Mononuclear cell (primary cell): ENCODE data around the gene RFWD3. TPM values are rescaled to one million over a fixed set of nuclear protein-coding genes. Genes with fewer than 3 reads are reported as not detected.
"Not testable (repeated sequence)": the region's sequence is repeated elsewhere in the genome, so short reads cannot be mapped to it uniquely, and the experiment has no call there.

Source experiments
- H3K27me3 ChIP-seq: 2 replicates; pipeline ENCODE4 v1.6.0; 2011; ENCODE audit warnings: low read length, control low read depth; ENCODE audit not compliant: insufficient read depth
- H3K4me1 ChIP-seq: 2 replicates; pipeline ENCODE4 v1.5.1; 2011; ENCODE audit warnings: mild to moderate bottlenecking, low read length, control low read depth; ENCODE audit not compliant: insufficient read depth
- H3K4me3 ChIP-seq: 2 replicates; pipeline ENCODE4 v1.5.1; 2011; ENCODE audit warnings: mild to moderate bottlenecking, low read length, moderate library complexity
- H3K9me3 ChIP-seq: 2 replicates; pipeline ENCODE4 v1.5.1; 2011; ENCODE audit warnings: low read depth, mild to moderate bottlenecking, control low read depth, low read length
- total RNA-seq: library from RNA; depleted of rRNA; stranded (reverse); fragments of >200 nt; gene quantifications from one replicate; pipeline ENCODE4 v1.2.3, GENCODE V29; 2012

Gene RFWD3
- total RNA-seq, 1 donor: 24.9 TPM

DNA sequence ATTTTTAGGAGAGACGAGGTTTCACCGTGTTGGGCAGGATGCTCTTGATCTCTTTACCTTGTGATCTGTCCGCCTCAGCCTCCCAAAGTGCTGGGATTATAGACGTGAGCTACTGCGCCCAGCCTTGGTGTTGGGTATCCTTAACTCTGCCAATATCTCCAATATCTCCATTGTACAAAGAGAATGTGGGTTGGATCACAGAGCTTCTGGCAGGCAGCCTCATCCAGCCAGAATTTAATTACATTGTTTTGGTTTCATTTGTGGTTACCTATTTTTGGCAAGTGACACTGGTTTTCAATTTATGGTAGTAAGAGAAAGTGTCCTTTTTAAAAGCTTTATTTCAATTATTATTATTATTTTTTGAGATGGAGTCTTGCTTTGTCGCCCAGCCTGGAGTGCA lies 14.0 kb upstream of the RFWD3 start:
- H3K4me1 ChIP-seq: no peaks in the 10 kb centered on the region
- H3K27me3 ChIP-seq: no peaks in the 10 kb centered on the region
- H3K9me3 ChIP-seq: no peaks in the 10 kb centered on the region
- H3K4me3 ChIP-seq: no peak overlapping the region

DNA sequence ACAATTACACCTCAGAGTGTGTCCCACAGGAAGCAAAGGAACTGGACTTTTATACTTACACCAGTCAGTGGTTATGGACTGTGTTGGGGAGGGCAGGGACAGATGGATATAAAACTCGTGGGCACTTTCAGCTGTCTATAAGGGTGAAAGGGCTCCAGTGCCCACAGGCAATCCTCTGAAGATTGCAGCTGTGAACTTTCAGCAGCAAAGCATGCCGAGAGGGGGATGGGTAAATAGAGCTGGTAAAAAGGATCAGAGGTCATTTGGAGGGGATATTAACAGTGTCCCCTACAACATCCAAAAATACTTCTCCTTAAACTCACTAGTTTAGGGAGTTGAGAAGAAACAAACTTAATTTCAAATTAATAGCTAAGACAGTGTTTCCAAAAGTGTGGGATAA lies 13.3 kb upstream of the RFWD3 start:
- no peaks in the 10 kb centered on the region for H3K9me3 ChIP-seq
- H3K4me1 ChIP-seq: no peaks in the 10 kb centered on the region
- no peak overlapping the region for H3K4me3 ChIP-seq
- no peaks in the 10 kb centered on the region for H3K27me3 ChIP-seq

DNA sequence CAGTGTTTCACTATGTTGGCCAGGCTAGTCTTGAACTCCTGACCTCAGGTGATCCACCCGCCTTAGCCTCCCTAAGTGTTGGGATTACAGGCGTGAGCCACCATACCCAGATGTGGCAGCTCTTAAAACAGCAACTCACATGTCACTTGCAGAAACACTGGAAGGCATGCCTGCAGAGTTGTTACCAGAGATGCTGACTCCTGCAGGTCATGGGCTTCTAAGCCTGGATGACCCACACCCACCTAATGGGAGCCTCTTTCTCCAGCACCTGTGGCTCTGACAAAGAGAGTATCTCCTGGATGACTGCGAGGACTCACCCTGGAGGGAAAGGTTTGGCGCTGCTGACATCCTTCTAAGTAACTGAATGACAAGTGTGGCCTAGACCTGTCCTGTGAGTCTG lies 11.2 kb upstream of the RFWD3 start:
- no peak overlapping the region for H3K4me3 ChIP-seq
- H3K9me3 ChIP-seq: no peaks in the 10 kb centered on the region
- H3K27me3 ChIP-seq: no peaks in the 10 kb centered on the region
- H3K4me1 ChIP-seq: no peaks in the 10 kb centered on the region

DNA sequence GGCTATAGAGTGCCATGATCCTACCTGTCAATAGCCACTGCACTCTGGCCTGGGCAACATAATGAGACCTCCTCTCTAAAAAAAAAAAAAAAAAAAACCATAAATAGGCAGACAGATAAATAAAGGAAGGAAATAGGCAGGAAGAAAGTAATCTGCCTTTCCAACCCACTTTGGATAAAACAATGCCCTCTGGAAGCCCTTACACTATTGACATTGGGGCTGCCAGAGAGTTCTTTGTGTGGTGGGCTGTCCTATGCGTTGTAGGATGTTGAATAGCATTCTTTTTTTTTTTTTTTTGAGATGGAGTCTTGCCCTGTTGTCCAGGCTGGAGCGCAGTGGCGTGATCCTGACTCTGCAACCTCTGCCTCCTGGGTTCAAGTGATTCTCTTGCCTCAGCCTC lies 7.2 kb upstream of the RFWD3 start:
- Histone ChIP-seq H3K4me3 (no peak overlapping the region), H3K4me1 (no peaks in the 10 kb centered on the region), H3K9me3 (no peaks in the 10 kb centered on the region), H3K27me3 (no peaks in the 10 kb centered on the region)

DNA sequence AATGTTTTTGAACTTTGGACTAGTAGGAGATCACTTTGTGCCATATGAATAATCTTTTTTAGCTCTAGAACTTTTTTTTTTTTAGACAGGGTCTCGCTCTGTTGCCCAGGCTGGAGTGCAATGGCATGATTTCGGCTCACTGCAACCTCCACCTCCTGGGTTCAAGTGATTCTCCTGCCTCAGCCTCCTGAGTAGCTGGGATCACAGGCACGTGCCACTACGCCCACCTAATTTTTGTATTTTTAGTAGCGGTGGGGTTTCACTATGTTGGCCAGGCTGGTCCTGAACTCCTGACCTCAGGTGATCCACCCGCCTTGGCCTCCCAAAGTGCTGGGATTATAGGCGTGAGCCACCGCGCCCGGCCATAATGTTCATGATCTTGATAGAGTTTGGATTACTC lies 2.2 kb upstream of the RFWD3 start:
- H3K4me1 ChIP-seq: peaks cover 27% of the 10 kb centered on the region
- H3K9me3 ChIP-seq, H3K27me3 ChIP-seq, H3K4me3 ChIP-seq: not testable (repeated sequence)

DNA sequence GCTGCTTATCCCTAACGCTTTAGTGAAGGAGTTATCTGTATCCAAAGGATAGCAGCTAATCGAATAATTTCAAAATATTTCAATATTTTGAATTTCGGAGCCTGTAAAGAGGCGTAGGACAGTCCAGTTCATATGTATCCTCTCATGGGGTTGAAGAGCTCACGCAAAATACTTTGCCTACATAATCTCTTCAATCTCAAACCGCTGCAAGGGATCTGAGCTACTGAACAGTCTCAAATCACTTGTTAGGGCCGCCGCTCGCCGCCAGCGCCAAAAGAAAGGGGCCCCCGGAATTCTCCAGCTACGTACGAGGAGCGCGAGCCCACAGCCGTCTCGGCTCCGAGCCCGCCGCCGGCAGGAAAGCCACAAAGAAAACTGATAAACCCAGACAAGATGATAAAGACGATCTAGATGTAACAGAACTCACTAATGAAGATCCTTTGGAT lies 601 bp upstream of the RFWD3 start:
- H3K4me1 ChIP-seq: peaks cover 35% of the 10 kb centered on the region
- H3K9me3 ChIP-seq: no peaks in the 10 kb centered on the region
- H3K4me3 ChIP-seq: peak overlapping the region; percentile 97
- no peaks in the 10 kb centered on the region for H3K27me3 ChIP-seq

DNA sequence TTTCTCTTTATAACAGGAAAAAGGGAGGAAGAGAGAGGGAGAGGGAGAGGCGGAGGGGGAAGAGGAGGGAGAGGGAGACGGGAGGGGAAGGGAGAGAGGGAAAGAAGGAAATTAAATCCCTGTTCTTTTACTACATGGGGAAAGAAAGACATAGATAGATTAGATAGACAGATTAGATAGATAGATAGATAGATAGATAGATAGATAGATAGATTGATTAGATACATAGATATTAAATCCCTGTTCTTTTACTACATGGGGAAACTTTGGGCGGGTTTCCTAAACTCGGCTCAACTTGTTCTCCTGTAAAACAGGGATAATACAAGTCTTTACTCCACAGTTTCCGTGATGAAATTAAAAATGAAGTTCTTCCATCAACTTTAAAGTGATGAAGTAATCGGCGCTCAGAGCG lies 661 bp downstream of the RFWD3 start:
- H3K4me3 ChIP-seq: peak overlapping the region; percentile 97
- no peaks in the 10 kb centered on the region for H3K9me3 ChIP-seq
- H3K4me1 ChIP-seq: peaks cover 35% of the 10 kb centered on the region
- no peaks in the 10 kb centered on the region for H3K27me3 ChIP-seq

DNA sequence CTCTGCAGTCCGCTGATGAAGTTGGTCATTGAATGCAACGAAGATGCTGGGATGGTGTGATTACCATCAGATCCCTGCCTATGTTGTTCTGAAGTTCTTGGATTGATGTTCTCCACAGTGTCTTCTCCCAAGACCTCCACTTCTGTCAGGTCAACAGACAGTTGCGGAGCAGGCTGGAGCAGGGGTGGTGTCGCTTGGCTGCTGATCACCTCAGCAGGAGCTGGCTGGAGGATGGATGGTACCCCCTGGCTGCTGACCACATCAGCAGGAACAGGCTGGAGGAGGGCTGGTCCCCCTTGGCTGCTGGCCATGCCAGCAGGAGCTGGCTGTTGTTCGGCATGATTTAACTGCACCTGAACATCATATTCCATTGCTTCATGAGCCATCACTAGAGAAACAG lies 5.6 kb downstream of the RFWD3 start:
- Histone ChIP-seq H3K4me1 (peaks cover 59% of the 10 kb centered on the region), H3K4me3 (no peak overlapping the region), H3K27me3 (no peaks in the 10 kb centered on the region), H3K9me3 (no peaks in the 10 kb centered on the region)

DNA sequence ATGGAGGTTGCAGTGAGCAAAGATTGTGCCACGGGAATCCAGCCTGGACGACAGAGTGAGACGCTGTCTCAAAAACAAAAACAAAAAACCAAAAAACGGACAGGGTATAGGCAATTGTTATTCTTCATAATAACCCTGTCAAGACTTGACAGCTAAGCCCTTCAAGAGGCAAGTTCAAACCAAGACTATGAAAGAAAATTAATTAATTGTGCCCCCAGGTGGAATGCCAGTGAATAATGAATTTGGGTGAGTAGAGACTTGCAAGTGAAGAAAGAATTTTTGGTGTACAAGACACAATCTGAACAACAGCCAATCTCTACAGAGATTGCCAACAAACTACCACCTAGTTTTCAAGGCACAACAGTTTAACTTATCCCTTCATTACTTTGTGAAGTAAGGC lies 6.3 kb downstream of the RFWD3 start:
- Histone ChIP-seq H3K4me3 (no peak overlapping the region), H3K9me3 (no peaks in the 10 kb centered on the region), H3K27me3 (no peaks in the 10 kb centered on the region), H3K4me1 (peaks cover 53% of the 10 kb centered on the region)

DNA sequence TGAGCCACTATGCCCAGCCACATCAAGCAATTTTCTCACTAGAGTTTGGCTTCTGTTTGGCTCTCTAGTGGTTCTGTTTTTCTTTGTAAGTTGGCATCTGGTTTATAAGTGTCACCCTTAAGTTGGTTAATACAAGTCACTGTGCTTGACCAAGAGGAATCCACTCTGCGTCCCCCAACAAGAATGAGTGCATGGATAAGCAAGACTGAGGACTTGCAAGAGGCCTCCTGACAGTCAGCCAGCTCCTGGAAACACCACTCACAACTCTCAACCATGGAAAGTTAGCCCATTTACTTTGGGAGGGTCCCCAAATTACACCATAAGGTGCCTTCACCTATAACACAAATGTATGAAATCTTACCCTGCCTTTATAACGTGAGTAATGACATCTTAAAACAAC lies 7.6 kb downstream of the RFWD3 start:
- Histone ChIP-seq H3K9me3 (no peaks in the 10 kb centered on the region), H3K27me3 (no peaks in the 10 kb centered on the region), H3K4me3 (no peak overlapping the region), H3K4me1 (peaks cover 44% of the 10 kb centered on the region)

DNA sequence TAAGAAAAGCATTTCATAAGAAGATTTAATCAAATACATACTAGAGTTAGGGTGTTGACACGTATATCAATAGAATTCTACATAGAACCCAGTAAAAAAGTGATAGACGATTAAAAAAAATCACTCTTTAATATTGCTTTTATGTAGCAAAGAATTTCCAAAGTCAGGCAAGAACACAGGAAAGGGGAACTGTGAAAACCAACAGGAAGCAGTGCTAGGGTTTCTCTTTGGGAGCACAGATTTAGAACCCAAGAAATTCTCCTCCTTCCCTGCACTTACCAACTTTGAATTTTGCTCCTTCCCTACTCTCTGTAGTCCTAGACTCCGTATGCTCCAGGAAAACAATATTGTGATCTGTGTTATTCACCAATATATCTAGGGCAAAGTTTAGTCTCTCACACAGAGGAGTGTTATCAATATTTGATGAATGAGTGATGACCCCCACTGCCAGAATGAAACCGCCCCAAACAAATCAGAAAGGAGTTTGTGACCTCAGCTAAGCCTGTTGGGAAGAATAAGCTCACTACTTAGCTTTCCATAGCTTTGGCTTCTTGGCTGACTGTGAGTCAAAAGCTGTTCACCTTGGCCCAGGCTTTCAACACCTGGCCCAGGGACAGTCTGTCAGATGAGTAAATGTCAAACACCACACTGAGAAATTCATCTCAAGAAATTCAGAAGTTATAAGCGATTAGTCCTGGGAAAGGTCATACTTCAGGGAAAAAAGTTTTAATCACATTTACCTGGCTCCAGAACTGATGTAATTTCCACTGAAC lies 8.6 kb downstream of the RFWD3 start:
- peaks cover 35% of the 10 kb centered on the region for H3K4me1 ChIP-seq
- no peak overlapping the region for H3K4me3 ChIP-seq
- H3K9me3 ChIP-seq: no peaks in the 10 kb centered on the region
- H3K27me3 ChIP-seq: no peaks in the 10 kb centered on the region

DNA sequence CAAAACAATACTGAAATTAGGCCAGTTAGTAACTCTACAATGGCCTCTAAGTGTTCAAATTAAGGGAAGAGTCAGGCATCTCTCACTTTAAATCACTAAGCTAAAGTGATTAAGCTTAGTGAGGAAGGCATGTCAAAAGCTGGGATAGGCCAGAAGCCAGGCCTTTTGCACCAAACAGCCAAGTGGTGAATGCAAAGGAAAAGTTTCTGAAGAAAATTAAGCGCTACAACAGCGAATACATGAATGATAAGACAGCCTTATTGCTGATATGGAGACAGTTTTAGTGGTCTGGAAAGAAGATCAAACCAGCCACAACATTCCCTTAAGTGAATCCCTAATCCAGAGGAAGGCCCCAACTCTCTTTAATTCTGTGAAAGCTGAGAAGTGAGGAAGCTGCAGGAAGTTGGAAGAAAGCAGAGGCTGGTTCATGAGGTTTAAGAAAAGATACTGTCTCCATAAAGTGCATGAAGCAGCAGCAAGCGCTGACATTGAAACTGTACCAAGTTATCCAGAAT lies 12.1 kb downstream of the RFWD3 start:
- H3K4me3 ChIP-seq: no peak overlapping the region
- peaks cover 33% of the 10 kb centered on the region for H3K4me1 ChIP-seq
- H3K27me3 ChIP-seq: no peaks in the 10 kb centered on the region
- H3K9me3 ChIP-seq: no peaks in the 10 kb centered on the region

DNA sequence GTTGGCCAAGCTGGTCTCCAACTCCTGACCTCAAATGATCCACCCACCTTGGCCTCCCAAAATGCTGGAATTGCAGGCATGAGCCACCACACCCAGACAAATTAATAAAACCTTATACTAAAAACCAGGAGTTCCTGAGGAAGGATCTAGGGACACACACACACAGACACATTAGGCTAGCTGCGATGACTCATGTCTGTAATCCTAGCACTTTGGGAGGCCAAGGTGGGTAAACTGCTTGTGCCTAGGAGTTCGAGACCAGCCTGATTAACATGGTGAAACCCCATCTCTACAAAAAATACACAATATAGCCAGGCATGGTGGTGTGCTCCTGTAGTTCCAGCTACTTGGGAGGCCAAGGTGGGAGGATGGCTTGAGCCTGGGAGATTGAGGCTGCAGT lies 13.8 kb downstream of the RFWD3 start:
- H3K4me3 ChIP-seq, H3K9me3 ChIP-seq, H3K27me3 ChIP-seq: not testable (repeated sequence)
- H3K4me1 ChIP-seq: peaks cover 18% of the 10 kb centered on the region

DNA sequence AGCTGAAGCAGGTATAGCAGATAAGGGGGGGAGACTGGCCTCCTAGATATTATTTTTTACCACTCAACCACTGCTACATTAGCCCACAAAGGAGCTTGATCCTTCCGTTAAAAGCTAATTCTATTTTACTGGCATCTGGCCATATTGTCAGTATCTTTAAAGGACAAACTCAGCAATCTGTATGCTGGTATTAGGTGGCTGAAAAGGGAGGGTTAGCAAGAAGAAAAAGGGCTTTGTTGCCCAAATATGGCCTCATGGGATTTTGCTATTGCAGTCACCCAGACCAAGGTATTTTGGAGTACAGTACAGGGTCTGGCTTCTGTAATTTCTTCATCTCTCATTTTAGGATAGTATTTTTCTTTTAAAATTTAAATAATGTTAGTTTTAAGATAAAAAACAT lies 14.4 kb downstream of the RFWD3 start:
- H3K9me3 ChIP-seq: no peaks in the 10 kb centered on the region
- no peaks in the 10 kb centered on the region for H3K27me3 ChIP-seq
- no peak overlapping the region for H3K4me3 ChIP-seq
- H3K4me1 ChIP-seq: peaks cover 14% of the 10 kb centered on the region

DNA sequence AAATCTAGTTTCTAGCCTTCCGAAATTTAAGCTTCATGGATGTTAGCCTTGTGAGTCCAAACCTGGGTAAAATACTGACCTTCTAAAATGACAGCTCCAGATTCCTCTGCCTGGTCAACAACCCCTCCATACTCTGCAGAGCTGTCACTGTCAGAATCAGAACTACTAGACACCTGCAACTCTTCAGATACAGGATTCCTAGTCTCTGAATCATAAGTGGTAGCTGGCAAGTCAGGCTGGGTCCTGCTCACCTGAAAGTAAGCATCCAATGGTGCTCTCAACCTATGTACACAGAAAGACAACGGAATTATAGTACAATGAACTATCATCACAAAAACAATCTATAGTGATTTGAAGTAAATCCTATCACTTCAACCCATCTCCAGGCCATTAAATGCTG lies 14.8 kb downstream of the RFWD3 start:
- Histone ChIP-seq H3K4me1 (peaks cover 10% of the 10 kb centered on the region), H3K9me3 (no peaks in the 10 kb centered on the region), H3K27me3 (no peaks in the 10 kb centered on the region), H3K4me3 (no peak overlapping the region)

DNA sequence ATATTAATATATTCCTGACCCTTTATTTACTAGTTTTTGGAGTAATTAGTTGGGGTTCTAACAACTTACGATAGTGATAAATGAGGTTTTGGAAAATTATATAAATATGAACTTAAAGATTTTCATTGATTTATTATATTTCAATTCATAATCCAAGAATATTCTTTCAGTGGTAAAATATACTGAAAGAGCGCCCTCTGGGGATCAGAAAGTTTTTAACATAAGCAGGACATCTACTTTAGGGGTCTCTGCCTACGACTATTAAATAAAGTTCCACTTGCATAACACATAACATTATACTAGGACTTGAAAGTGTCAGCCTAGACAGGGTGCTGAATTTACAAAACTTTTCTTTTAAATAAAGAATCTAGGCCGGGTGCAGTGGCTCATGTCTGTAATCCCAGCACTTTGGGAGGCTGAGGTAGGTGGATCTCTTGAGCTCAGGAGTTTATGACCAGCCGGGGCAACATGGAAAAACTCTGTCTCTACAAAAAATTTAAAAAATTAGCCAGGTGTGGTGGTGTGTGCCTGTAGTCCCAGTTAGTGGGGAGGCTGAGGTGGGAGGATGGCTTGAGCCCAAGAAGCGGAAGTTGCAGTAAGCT lies 15.6 kb downstream of the RFWD3 start:
- Histone ChIP-seq H3K4me1 (peaks cover 9% of the 10 kb centered on the region), H3K9me3 (no peaks in the 10 kb centered on the region), H3K27me3 (no peaks in the 10 kb centered on the region), H3K4me3 (no peak overlapping the region)
